AG04450 (cell line): ENCODE results near the gene DZIP1L. TPM values are rescaled to one million over a fixed set of nuclear protein-coding genes. Genes with fewer than 3 reads are reported as not detected.

Source experiments
- CTCF ChIA-PET: fragments of 300-600, 350-600 bp; formaldehyde crosslinking; extraction: SDS; loops from one replicate; lab custom pipeline; 2022; ENCODE audit warnings: antibody characterized with exemption, inconsistent platforms; lab: Charles Lee
- POLR2A ChIA-PET: fragments of 350-600 bp; formaldehyde crosslinking; extraction: SDS; loops from one replicate; lab custom pipeline; 2021; ENCODE audit warnings: antibody characterized with exemption, inconsistent platforms; lab: Yijun Ruan, JAX
- DNase-seq: peaks from one replicate; pipeline ENCODE4 v3.0.0-alpha.2; 2011; ENCODE audit warnings: low read depth, low spot score
- H3K27ac ChIP-seq: one replicate; pipeline ENCODE4 v1.5.1; 2012; ENCODE audit warnings: low read depth, low read length, control low read depth
- H3K27me3 ChIP-seq: one replicate; pipeline ENCODE4 v1.6.0; 2012; ENCODE audit warnings: low read length; ENCODE audit not compliant: control insufficient read depth, insufficient read depth
- H3K4me3 ChIP-seq: 2 replicates; pipeline ENCODE4 v1.5.1; 2011; ENCODE audit warnings: mild to moderate bottlenecking, low read depth, low read length, control low read depth
- H3K9me3 ChIP-seq: 2 replicates; pipeline ENCODE4 v1.5.1; 2012; ENCODE audit warnings: low read length; ENCODE audit not compliant: control insufficient read depth, insufficient read depth
- polyA plus RNA-seq: library from polyadenylated mRNA; depleted of rRNA; stranded (reverse); fragments of >200 nt; gene quantifications from 2 replicates; pipeline ENCODE4 v1.2.3, GENCODE V29; 2011
- TF ChIP-seq, protein P1 (sequence below): IDR thresholded peaks from 2 replicates; pipeline ENCODE4 v1.5.1; 2011; ENCODE audit warnings: low read depth, low read length, control low read depth, inconsistent platforms

The DZIP1L gene
- polyA plus RNA-seq, 1 experiment: 5.7 TPM

- ChIA-PET CTCF (interaction anchor here (1.0 kb wide), 1 partner anchor 952 kb away, joined by 4 read pairs; no protein-coding TSS in a partner anchor), POLR2A (no interaction called here)
Observed at GRCh38 chr3:138057384-138057783, 58.0 kb downstream of the DZIP1L start.

DNA sequence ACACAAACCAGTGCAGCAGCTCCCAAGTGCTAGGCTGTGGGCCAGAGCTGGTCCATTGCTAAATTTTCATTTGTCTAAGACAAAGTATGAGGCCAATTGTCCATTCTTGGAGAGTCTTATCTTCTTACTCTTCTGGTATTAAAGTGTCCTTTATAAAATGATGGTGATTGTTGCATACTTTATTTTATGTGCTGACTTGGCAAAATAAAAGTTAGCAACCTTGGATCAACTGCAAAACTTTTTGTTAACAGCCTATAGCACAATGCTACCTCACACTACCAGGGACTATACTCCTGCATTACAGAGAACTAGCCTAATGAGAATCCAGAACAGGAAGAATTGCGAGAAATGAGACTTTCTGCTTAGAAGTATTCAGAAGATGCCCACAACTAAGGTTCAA is 61.4 kb downstream of the DZIP1L start:
- H3K9me3 ChIP-seq: no peaks in the 10 kb centered on the region
- TF ChIP-seq, protein P1, sequence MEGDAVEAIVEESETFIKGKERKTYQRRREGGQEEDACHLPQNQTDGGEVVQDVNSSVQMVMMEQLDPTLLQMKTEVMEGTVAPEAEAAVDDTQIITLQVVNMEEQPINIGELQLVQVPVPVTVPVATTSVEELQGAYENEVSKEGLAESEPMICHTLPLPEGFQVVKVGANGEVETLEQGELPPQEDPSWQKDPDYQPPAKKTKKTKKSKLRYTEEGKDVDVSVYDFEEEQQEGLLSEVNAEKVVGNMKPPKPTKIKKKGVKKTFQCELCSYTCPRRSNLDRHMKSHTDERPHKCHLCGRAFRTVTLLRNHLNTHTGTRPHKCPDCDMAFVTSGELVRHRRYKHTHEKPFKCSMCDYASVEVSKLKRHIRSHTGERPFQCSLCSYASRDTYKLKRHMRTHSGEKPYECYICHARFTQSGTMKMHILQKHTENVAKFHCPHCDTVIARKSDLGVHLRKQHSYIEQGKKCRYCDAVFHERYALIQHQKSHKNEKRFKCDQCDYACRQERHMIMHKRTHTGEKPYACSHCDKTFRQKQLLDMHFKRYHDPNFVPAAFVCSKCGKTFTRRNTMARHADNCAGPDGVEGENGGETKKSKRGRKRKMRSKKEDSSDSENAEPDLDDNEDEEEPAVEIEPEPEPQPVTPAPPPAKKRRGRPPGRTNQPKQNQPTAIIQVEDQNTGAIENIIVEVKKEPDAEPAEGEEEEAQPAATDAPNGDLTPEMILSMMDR: no peak
- DNase-seq: no peak
- no peak overlapping the region for H3K4me3 ChIP-seq
- CTCF ChIA-PET: interaction anchor here (0.8 to 0.9 kb wide), 2 partner anchors 17 to 952 kb away, joined by 3 to 9 read pairs; no protein-coding TSS in a partner anchor
- no peak overlapping the region for H3K27ac ChIP-seq
- no peaks in the 10 kb centered on the region for H3K27me3 ChIP-seq
- POLR2A ChIA-PET: no interaction called here

More at GRCh38 chr3:138057384-138057783, 58.0 kb downstream of the DZIP1L start:
- Histone ChIP-seq H3K9me3 (no peaks in the 10 kb centered on the region), H3K4me3 (no peak overlapping the region), H3K27me3 (no peaks in the 10 kb centered on the region), H3K27ac (no peak overlapping the region)
- TF ChIP-seq, protein P1: no peak
- no peak for DNase-seq

DNA sequence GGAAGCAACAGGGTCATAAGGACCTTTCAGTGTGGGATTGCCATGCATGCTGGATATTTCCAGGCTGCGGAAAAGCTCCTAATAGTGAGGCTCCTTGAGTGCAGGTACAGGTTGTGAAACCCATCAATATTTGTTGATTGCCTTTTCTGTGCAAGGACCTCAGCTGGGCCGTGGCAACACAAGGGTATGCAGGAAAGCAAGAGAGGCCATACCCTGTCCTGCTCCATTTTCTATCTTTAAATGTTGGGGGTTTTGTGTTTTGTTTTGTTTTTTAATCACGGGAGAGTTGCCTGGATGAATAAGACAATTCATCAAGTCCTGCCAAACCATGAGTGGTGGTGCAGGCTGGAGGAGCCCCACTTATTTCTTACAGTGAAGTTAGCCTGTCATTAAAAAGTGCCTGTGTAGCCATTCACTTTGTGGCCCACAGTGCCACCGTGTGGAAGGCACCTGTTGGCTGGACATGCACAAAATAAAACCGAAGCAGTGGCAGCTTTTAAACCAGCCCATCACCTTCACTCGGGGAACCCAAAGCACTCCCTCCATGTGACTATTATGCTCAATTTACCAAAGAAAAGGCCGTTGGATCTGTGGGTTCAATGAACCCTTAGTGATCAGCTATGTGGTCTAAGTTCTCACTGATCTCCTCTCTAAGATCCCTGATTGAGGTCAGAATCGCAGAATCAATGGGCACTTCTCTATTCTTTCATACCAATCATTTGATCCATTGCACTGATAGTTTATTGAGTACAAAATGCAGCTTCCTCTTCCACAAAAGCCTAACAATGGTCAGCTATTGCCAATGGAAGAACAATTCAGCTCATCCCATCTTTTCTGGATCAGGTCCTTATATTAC is 63.2 kb downstream of the DZIP1L start:
- H3K27me3 ChIP-seq: no peaks in the 10 kb centered on the region
- CTCF ChIA-PET: interaction anchor here (0.6 to 2.6 kb wide), 21 partner anchors 9 to 1020 kb away, joined by 3 to 23 read pairs (median 6); partner anchors contain the start of gene DZIP1L
- H3K4me3 ChIP-seq: no peak overlapping the region
- POLR2A ChIA-PET: no interaction called here
- DNase-seq: peak; percentile 15
- H3K9me3 ChIP-seq: no peaks in the 10 kb centered on the region
- no peak overlapping the region for H3K27ac ChIP-seq
- TF ChIP-seq, protein P1: peak; percentile 75

GRCh38 chr3:138049157-138049919 is 66.1 kb downstream of the DZIP1L start:
- POLR2A ChIA-PET: no interaction called here
- Histone ChIP-seq H3K9me3 (no peaks in the 10 kb centered on the region), H3K27ac (peak overlapping the region; percentile 89), H3K4me3 (no peak overlapping the region), H3K27me3 (no peaks in the 10 kb centered on the region)
- DNase-seq: peak; percentile 64
- TF ChIP-seq, protein P1: peak; percentile 2; the same call in 1 of the 2 replicates
- CTCF ChIA-PET: interaction anchor here (0.8 kb wide), 1 partner anchor 78 kb away, joined by 3 read pairs; no protein-coding TSS in a partner anchor
